Activated naive CD4-positive, alpha-beta T cell treated with anti-CD3 and anti-CD28 coated beads, Interleukin-2, amount 10 ng/mL, durations not matched to agents 7 days and 5 days (primary cell): ENCODE data around the gene TDRD10.

ENCODE experiments used
- CTCF ChIA-PET: fragments of 350-600 bp; sonication (Branson Sonifier 250); formaldehyde crosslinking; loops from one replicate; lab custom pipeline; 2021; ENCODE audit warnings: antibody characterized with exemption; lab: Charles Lee
- DNase-seq: peaks from one replicate; pipeline ENCODE4 v3.0.0-alpha.2; 2020
- H3K27ac Mint-ChIP-seq: one replicate; pipeline ENCODE4 v1.8.0; 2021; ENCODE audit warnings: mild to moderate bottlenecking, moderate library complexity, mixed read lengths
- H3K27me3 Mint-ChIP-seq: one replicate; pipeline ENCODE4 v1.8.0; 2021; ENCODE audit warnings: mild to moderate bottlenecking, mixed read lengths
- H3K36me3 Mint-ChIP-seq: one replicate; pipeline ENCODE4 v1.8.0; 2021; ENCODE audit warnings: mixed read lengths
- H3K4me1 Mint-ChIP-seq: one replicate; pipeline ENCODE4 v1.8.0; 2021; ENCODE audit warnings: mixed read lengths
- H3K4me3 Mint-ChIP-seq: one replicate; pipeline ENCODE4 v1.8.0; 2021; ENCODE audit warnings: mild to moderate bottlenecking, moderate library complexity, mixed read lengths
- H3K9me3 Mint-ChIP-seq: one replicate; pipeline ENCODE4 v1.8.0; 2021; ENCODE audit warnings: mixed read lengths

The TDRD10 gene

GRCh38 chr1:154595621-154596020, 93.6 kb downstream of the TDRD10 start:
- CTCF ChIA-PET: interaction anchor here (1.0 kb wide), 1 partner anchor 283 kb away, joined by 3 read pairs; no protein-coding TSS in a partner anchor
- no peak overlapping the region for H3K27ac Mint-ChIP-seq
- H3K27me3 Mint-ChIP-seq: no peaks in the 10 kb centered on the region
- H3K4me1 Mint-ChIP-seq: peaks cover 13% of the 10 kb centered on the region
- H3K4me3 Mint-ChIP-seq: no peak overlapping the region
- H3K9me3 Mint-ChIP-seq: no peaks in the 10 kb centered on the region
- no peak for DNase-seq
- H3K36me3 Mint-ChIP-seq: peaks cover 72% of the 10 kb centered on the region
